Keratinocyte (primary cell): ENCODE measurements around the gene IKBIP. TPM values are rescaled to one million over a fixed set of nuclear protein-coding genes. Genes with fewer than 3 reads are reported as not detected.

Experiments
- DNase-seq: peaks from one replicate; pipeline ENCODE4 v3.0.0-alpha.2; 2011; ENCODE audit warnings: low read depth, missing footprints, low spot score
- FAIRE-seq: peaks from 2 replicates; lab custom pipeline; 2011; peaks lifted over from hg19 to GRCh38; lab: Jason Lieb, UNC
- H2AFZ ChIP-seq: 2 replicates; pipeline ENCODE4 v1.6.0; 2012; ENCODE audit warnings: low read length, control low read depth, inconsistent platforms; ENCODE audit not compliant: control insufficient read depth
- H3K27ac ChIP-seq: 2 replicates; pipeline ENCODE4 v1.5.1; 2011; ENCODE audit warnings: low read length; ENCODE audit not compliant: control insufficient read depth, insufficient read depth
- H3K27me3 ChIP-seq: 3 replicates; pipeline ENCODE4 v1.6.0; 2011; ENCODE audit warnings: low read length; ENCODE audit not compliant: control insufficient read depth, insufficient read depth; ENCODE audit errors: extremely low read depth
- H3K36me3 ChIP-seq, 2 experiments: 2 replicates in 1 of 2; 3 replicates in 1 of 2; pipeline ENCODE4 v1.5.1; 2011; ENCODE audit warnings: low read length in 2 of 2, mild to moderate bottlenecking in 1 of 2; ENCODE audit not compliant: control insufficient read depth in 2 of 2, insufficient read depth in 2 of 2; ENCODE audit errors: extremely low read depth in 1 of 2
- H3K4me1 ChIP-seq: 3 replicates; pipeline ENCODE4 v1.5.1; 2011; ENCODE audit warnings: low read length; ENCODE audit not compliant: control insufficient read depth, insufficient read depth; ENCODE audit errors: extremely low read depth
- H3K4me2 ChIP-seq: 3 replicates; pipeline ENCODE4 v1.6.0; 2011; ENCODE audit warnings: low read depth, low read length; ENCODE audit not compliant: control insufficient read depth, insufficient read depth; ENCODE audit errors: extremely low read depth
- H3K4me3 ChIP-seq, 3 experiments: fragments of 200-600 bp in 1 of 3; sonication (generic) in 1 of 3; 2 replicates in 2 of 3; 3 replicates in 1 of 3; pipeline ENCODE4 v1.5.1; 2011 to 2016; ENCODE audit warnings: low read length in 3 of 3, mild to moderate bottlenecking in 3 of 3, control low read depth in 2 of 3, inconsistent platforms in 1 of 3, low read depth in 1 of 3, mixed read lengths in 1 of 3, mixed run types in 1 of 3, moderate library complexity in 1 of 3; ENCODE audit not compliant: control insufficient read depth in 2 of 3, insufficient read depth in 2 of 3; ENCODE audit errors: extremely low read depth in 1 of 3
- H3K79me2 ChIP-seq: 2 replicates; pipeline ENCODE4 v1.6.0; 2012; ENCODE audit warnings: low read length; ENCODE audit not compliant: control insufficient read depth, insufficient read depth
- H3K9ac ChIP-seq: 3 replicates; pipeline ENCODE4 v1.6.0; 2011; ENCODE audit warnings: low read length; ENCODE audit not compliant: control insufficient read depth, insufficient read depth; ENCODE audit errors: extremely low read depth
- H3K9me1 ChIP-seq: 3 replicates; pipeline ENCODE4 v1.6.0; 2011; ENCODE audit warnings: low read length; ENCODE audit not compliant: control insufficient read depth, insufficient read depth; ENCODE audit errors: extremely low read depth
- H3K9me3 ChIP-seq: 2 replicates; pipeline ENCODE4 v1.5.1; 2012; ENCODE audit warnings: low read depth, low read length; ENCODE audit not compliant: control insufficient read depth
- H4K20me1 ChIP-seq: 3 replicates; pipeline ENCODE4 v1.6.0; 2011; ENCODE audit warnings: low read length; ENCODE audit not compliant: control insufficient read depth, insufficient read depth; ENCODE audit errors: extremely low read depth
- CTCF ChIP-seq, 3 experiments: IDR thresholded peaks in 1 of 3; conservative IDR thresholded peaks in 1 of 3; optimal IDR thresholded peaks in 1 of 3; 2 replicates in 2 of 3; 3 replicates in 1 of 3; pipeline versions ENCODE3 to v1.5.1; 2011; ENCODE audit warnings: low read length in 3 of 3, mild to moderate bottlenecking in 3 of 3, moderate library complexity in 2 of 3, control low read depth in 1 of 3, inconsistent platforms in 1 of 3; ENCODE audit not compliant: insufficient read depth in 2 of 3; ENCODE audit errors: extremely low read depth in 1 of 3
- EZH2 ChIP-seq: IDR thresholded peaks from one replicate; pipeline ENCODE4 v1.6.1; 2012; ENCODE audit warnings: inconsistent platforms, mild to moderate bottlenecking, low read length, moderate library complexity
- dilution Hi-C: fragments of 300-500 bp; cut with MboI; formaldehyde crosslinking; loops from one replicate; pipeline ENCODE4 v1.7.0; 2020; ENCODE audit warnings: low sequenced_read_pairs; ENCODE audit not compliant: extremely low pct_ligation_motif_present
- polyA plus RNA-seq, 5 experiments: library from polyadenylated mRNA; depleted of rRNA in 3 of 5; stranded (reverse) in 3 of 5; stranded (forward) in 1 of 5; unstranded in 1 of 5; fragments of >200 nt; gene quantifications; 1 replicate in 1 of 5; 2 replicates in 3 of 5; 3 replicates in 1 of 5; pipeline versions ENCODE4 v1.2.1 to v1.2.3, GENCODE V29; 2011 to 2012; ENCODE audit warnings: missing spikeins in 2 of 5, low read depth in 1 of 5, low replicate concordance in 1 of 5

The IKBIP gene
- polyA plus RNA-seq, 1 donor (not counting 4 experiments of a cell fraction or from before 2014, with no cell fraction given) = 33.9 TPM

DNA sequence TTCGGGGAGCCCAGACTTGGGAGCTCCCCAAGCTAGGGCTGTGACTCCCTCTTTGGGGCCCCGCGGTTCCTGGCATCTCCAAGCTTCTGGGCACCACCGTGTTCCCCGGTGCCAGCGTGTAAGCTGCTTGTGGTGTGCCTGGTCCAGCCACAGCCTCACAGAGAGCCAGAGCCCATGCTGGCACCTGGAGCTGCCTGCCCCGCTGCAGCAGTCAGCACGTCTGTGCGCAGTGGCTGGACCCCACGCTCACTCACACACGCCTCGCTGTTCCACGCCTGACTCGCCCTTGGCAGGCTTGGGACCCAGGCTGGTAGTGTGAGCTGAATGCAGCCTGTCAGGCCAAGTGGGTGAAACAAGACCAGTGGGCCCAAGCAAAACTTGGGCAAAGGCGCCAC is 35.0 kb upstream of the IKBIP start:
- no peak overlapping the region for H3K27ac ChIP-seq
- H3K4me2 ChIP-seq = no peak overlapping the region
- H4K20me1 ChIP-seq = no peaks in the 10 kb centered on the region
- no peaks in the 10 kb centered on the region for H3K27me3 ChIP-seq
- FAIRE-seq (no peak), DNase-seq (no peak)
- no peaks in the 10 kb centered on the region for H3K4me1 ChIP-seq
- no peak overlapping the region for H3K9ac ChIP-seq
- no peak overlapping the region for H3K4me3 ChIP-seq
- dilution Hi-C loops = no loop called here
- no peaks in the 10 kb centered on the region for H3K79me2 ChIP-seq
- H3K36me3 ChIP-seq = peaks cover 0 to 11% of the 10 kb centered on the region in 2 experiments
- H3K9me3 ChIP-seq = no peaks in the 10 kb centered on the region
- TF ChIP-seq CTCF (optimal IDR thresholded peaks at IDR 0.05 in 1 of 3, IDR thresholded peaks at IDR 0.05 in 1 of 3, conservative IDR thresholded peaks at IDR 0.05 in 1 of 3; ENCODE audit: extremely low read depth in 1 of 3, insufficient read depth in 2 of 3, low read length in 3 of 3) (no peak), EZH2 (no peak)
- no peak overlapping the region for H2AFZ ChIP-seq
- H3K9me1 ChIP-seq = no peaks in the 10 kb centered on the region

DNA sequence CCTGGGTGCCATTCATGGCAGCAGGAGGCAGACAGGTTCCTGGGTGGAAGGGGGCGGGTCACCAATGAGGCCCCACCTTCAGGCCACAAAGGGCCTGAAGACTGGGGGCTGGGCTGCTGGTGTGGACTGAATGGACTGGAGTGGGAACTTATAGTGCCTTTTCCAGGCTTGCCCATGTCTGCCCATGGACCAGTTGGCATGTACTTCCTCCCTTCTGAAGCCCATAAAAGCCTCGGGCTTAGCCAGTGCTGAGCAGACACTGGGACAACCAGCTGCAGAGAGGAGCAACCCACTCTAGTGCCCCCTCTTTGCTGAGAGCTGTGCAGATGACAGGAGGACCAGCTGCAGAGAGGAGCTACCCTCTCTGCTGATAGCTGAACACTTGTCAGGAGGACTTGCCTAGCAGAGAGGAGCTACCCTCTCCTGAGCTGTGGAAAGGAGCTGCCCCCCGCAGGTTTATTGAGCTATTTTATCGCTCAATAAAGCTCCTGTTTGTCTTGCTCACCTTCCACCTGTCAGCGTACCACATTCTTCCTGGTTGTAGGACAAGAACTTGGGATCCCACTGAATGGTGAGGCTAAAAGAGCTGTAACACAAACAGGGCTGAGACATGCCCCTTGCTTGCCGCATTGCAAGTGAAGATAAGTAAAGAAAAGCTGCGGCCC is 34.5 kb upstream of the IKBIP start:
- Histone ChIP-seq H3K9me3 (no peaks in the 10 kb centered on the region), H3K27me3 (no peaks in the 10 kb centered on the region), H2AFZ (no peak overlapping the region), H3K36me3 (peaks cover 0 to 11% of the 10 kb centered on the region in 2 experiments), H3K9me1 (no peaks in the 10 kb centered on the region), H4K20me1 (no peaks in the 10 kb centered on the region), H3K9ac (no peak overlapping the region), H3K79me2 (no peaks in the 10 kb centered on the region), H3K4me1 (no peaks in the 10 kb centered on the region), H3K4me3 (no peak overlapping the region), H3K27ac (no peak overlapping the region), H3K4me2 (no peak overlapping the region)
- TF ChIP-seq EZH2 (no peak), CTCF (optimal IDR thresholded peaks at IDR 0.05 in 1 of 3, IDR thresholded peaks at IDR 0.05 in 1 of 3, conservative IDR thresholded peaks at IDR 0.05 in 1 of 3; ENCODE audit: extremely low read depth in 1 of 3, insufficient read depth in 2 of 3, low read length in 3 of 3) (no peak)
- DNase-seq (no peak), FAIRE-seq (no peak)
- dilution Hi-C loops = no loop called here
